ENCODE data around the gene TSPAN16. TPM values are rescaled to one million over a fixed set of nuclear protein-coding genes. Genes with fewer than 3 reads are reported as not detected.

Gene TSPAN16
- total RNA-seq, 1 donor from 2014 or later = not detected

- no peaks in the 10 kb centered on the region for H3K9me3 ChIP-seq (replicated peaks)
- DNase-seq = no peak
- no peaks in the 10 kb centered on the region for H3K27me3 ChIP-seq (ENCODE audit: low read depth)
- no peak for TF ChIP-seq CTCF (IDR thresholded peaks at IDR 0.05; ENCODE audit: borderline replicate concordance)
- peaks cover 18% of the 10 kb centered on the region for H3K4me1 ChIP-seq
- H3K4me3 ChIP-seq = no peak overlapping the region
- H3K27ac ChIP-seq (replicated peaks) = peak overlapping the region; percentile 27
- intact Hi-C loops (cut with micrococcal nuclease) = no loop called here
- H3K36me3 ChIP-seq = no peaks in the 10 kb centered on the region
Measured at GRCh38 chr19:11295180-11295579, 780 bp upstream of the TSPAN16 start.

GRCh38 chr19:11296264-11296663 is 304 bp downstream of the TSPAN16 start:
- peak overlapping the region; percentile 60 for H3K27ac ChIP-seq (replicated peaks)
- H3K9me3 ChIP-seq (replicated peaks) = no peaks in the 10 kb centered on the region
- intact Hi-C loops (cut with micrococcal nuclease) = no loop called here
- TF ChIP-seq CTCF (IDR thresholded peaks at IDR 0.05; ENCODE audit: borderline replicate concordance) = no peak
- no peak for DNase-seq
- no peaks in the 10 kb centered on the region for H3K36me3 ChIP-seq
- peaks cover 18% of the 10 kb centered on the region for H3K4me1 ChIP-seq
- H3K27me3 ChIP-seq (ENCODE audit: low read depth) = no peaks in the 10 kb centered on the region
- no peak overlapping the region for H3K4me3 ChIP-seq

- Histone ChIP-seq H3K4me3 (no peak overlapping the region), H3K4me1 (peaks cover 4% of the 10 kb centered on the region), H3K27me3 (ENCODE audit: low read depth) (no peaks in the 10 kb centered on the region), H3K9me3 (replicated peaks) (no peaks in the 10 kb centered on the region), H3K27ac (replicated peaks) (no peak overlapping the region), H3K36me3 (no peaks in the 10 kb centered on the region)
- intact Hi-C loops (cut with micrococcal nuclease) = no loop called here
- DNase-seq = no peak
- no peak for TF ChIP-seq CTCF (IDR thresholded peaks at IDR 0.05; ENCODE audit: borderline replicate concordance)
Measured at GRCh38 chr19:11299946-11300810, 4.2 kb downstream of the TSPAN16 start.

- intact Hi-C loops (cut with micrococcal nuclease) = no loop called here
- no peaks in the 10 kb centered on the region for H3K27me3 ChIP-seq (ENCODE audit: low read depth)
- H3K9me3 ChIP-seq (replicated peaks) = no peaks in the 10 kb centered on the region
- no peak overlapping the region for H3K27ac ChIP-seq (replicated peaks)
- TF ChIP-seq CTCF (IDR thresholded peaks at IDR 0.05; ENCODE audit: borderline replicate concordance) = no peak
- H3K4me1 ChIP-seq = peaks cover 4% of the 10 kb centered on the region
- no peak for DNase-seq
- H3K36me3 ChIP-seq = no peaks in the 10 kb centered on the region
- H3K4me3 ChIP-seq = no peak overlapping the region
Measured at GRCh38 chr19:11300811-11301120, 4.8 kb downstream of the TSPAN16 start.

- no peaks in the 10 kb centered on the region for H3K36me3 ChIP-seq
- no peaks in the 10 kb centered on the region for H3K4me1 ChIP-seq
- TF ChIP-seq CTCF (IDR thresholded peaks at IDR 0.05; ENCODE audit: borderline replicate concordance) = no peak
- H3K27ac ChIP-seq (replicated peaks) = no peak overlapping the region
- H3K4me3 ChIP-seq = no peak overlapping the region
- no peak for DNase-seq
- peaks cover 10% of the 10 kb centered on the region for H3K27me3 ChIP-seq (ENCODE audit: low read depth)
- no peaks in the 10 kb centered on the region for H3K9me3 ChIP-seq (replicated peaks)
- intact Hi-C loops (cut with micrococcal nuclease) = no loop called here
Measured at GRCh38 chr19:11304936-11305335, 9.0 kb downstream of the TSPAN16 start.
